Globus pallidus (tissue), 1 donor: ENCODE data around the gene SETDB2.
"Not testable (repeated sequence)": the region's sequence is repeated elsewhere in the genome, so short reads cannot be mapped to it uniquely, and the experiment has no call there.

Experiments
- DNase-seq: peaks from one replicate; pipeline ENCODE4 v3.0.0-alpha.2; 2015; ENCODE audit warnings: low spot score

Gene SETDB2

GRCh38 chr13:49472186-49472585, 28.1 kb downstream of the SETDB2 start:
- DNase-seq = no peak

- DNase-seq = no peak
Observed at GRCh38 chr13:49476529-49476928, 32.5 kb downstream of the SETDB2 start.

- DNase-seq = no peak
Observed at GRCh38 chr13:49481788-49482187, 37.7 kb downstream of the SETDB2 start.

GRCh38 chr13:49488563-49488962, 44.5 kb downstream of the SETDB2 start:
- DNase-seq = no peak

- DNase-seq = no peak
Observed at GRCh38 chr13:49494645-49495044, 50.6 kb downstream of the SETDB2 start.

GRCh38 chr13:49495783-49496762, 52.0 kb downstream of the SETDB2 start, which contains the start of gene PHF11:
Gene PHF11 (plus strand): TSS chr13:49495953. CDS start chr13:49496002, 49 bp downstream.
- peak; percentile 73 for DNase-seq

- not testable (repeated sequence) for DNase-seq
Observed at GRCh38 chr13:49496837-49497236, 52.8 kb downstream of the SETDB2 start.

- DNase-seq = no peak
Observed at GRCh38 chr13:49497272-49497671, 53.2 kb downstream of the SETDB2 start.

GRCh38 chr13:49498206-49498605, 54.1 kb downstream of the SETDB2 start:
- DNase-seq = no peak

- DNase-seq = no peak
Observed at GRCh38 chr13:49499889-49500660, 56.0 kb downstream of the SETDB2 start.

- no peak for DNase-seq
Observed at GRCh38 chr13:49502954-49503353, 58.9 kb downstream of the SETDB2 start.

- no peak for DNase-seq
Observed at GRCh38 chr13:49503951-49504350, 59.9 kb downstream of the SETDB2 start.

GRCh38 chr13:49512578-49512977, 68.5 kb downstream of the SETDB2 start:
- no peak for DNase-seq

- DNase-seq = no peak
Observed at GRCh38 chr13:49516467-49516866, 72.4 kb downstream of the SETDB2 start.

- DNase-seq = peak; percentile 55
Observed at GRCh38 chr13:49517461-49517860, 73.4 kb downstream of the SETDB2 start.

- no peak for DNase-seq
Observed at GRCh38 chr13:49521224-49521623, 77.2 kb downstream of the SETDB2 start.

- DNase-seq = no peak
Observed at GRCh38 chr13:49524740-49525501, 80.8 kb downstream of the SETDB2 start.

- DNase-seq = peak; percentile 58
Observed at GRCh38 chr13:49527123-49527522, 83.0 kb downstream of the SETDB2 start.

GRCh38 chr13:49528161-49528560, 84.1 kb downstream of the SETDB2 start:
- DNase-seq = no peak

- peak; percentile 56 for DNase-seq
Observed at GRCh38 chr13:49530457-49530856, 86.4 kb downstream of the SETDB2 start.

- no peak for DNase-seq
Observed at GRCh38 chr13:49532593-49532992, 88.5 kb downstream of the SETDB2 start.

GRCh38 chr13:49533011-49533410, 88.9 kb downstream of the SETDB2 start:
- no peak for DNase-seq
